ENCODE measurements around the gene TIMM23. TPM values are rescaled to one million over a fixed set of nuclear protein-coding genes. Genes with fewer than 3 reads are reported as not detected.
A peak's percentile ranks its signal among the peaks of the same experiment; 100 is the strongest.

TIMM23 gene
- polyA plus RNA-seq, 3 donors: 17.2 to 72.1 (median 71.2) TPM

DNA sequence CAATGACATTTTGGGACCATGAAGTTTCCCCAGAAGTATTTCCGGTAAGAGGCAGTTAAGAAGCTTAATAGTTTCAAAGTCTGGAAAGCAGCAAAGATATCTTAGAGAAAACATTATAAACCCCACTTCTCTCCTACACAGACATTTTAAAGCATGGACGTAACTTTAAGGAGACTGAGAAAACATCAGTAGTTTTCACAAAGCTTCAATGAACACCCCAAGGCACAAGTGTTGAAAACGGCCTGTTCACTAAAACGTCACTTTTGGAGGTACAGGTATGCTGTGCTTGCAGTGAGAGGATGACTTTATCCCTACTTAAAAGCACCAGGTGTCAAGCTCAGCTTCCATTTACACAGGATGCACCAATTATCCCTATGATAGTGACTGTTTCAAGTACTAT lies 33.1 kb downstream of the TIMM23 start:
- no peaks in the 10 kb centered on the region for H3K27me3 Mint-ChIP-seq (ENCODE audit: low read depth in 3 of 3)
- intact Hi-C loops (cut with micrococcal nuclease): no loop called here
- peaks cover 71 to 88% of the 10 kb centered on the region in 2 donors for H3K36me3 Mint-ChIP-seq
- Histone ChIP-seq H3K9me3 (replicated peaks in 1 of 2; ENCODE audit: control insufficient read depth in 1 of 2, insufficient read depth in 1 of 2, low read length in 2 of 2) (no peaks in the 10 kb centered on the region), H3K4me1 (ENCODE audit: control insufficient read depth in 1 of 2, insufficient read depth in 2 of 2, low read length in 2 of 2) (peaks cover 12 to 13% of the 10 kb centered on the region in 2 donors), H3K4me2 (replicated peaks; ENCODE audit: extremely low read depth, low read length, poor library complexity, severe bottlenecking) (no peak overlapping the region), H3K79me2 (ENCODE audit: insufficient read depth, low read length) (peaks cover 65% of the 10 kb centered on the region), H3K27ac (ENCODE audit: low read depth in 1 of 2, low read length in 2 of 2) (no peak overlapping the region), H2AFZ (ENCODE audit: insufficient read depth, low read depth, low read length, poor library complexity, severe bottlenecking) (no peak overlapping the region), H3K27me3 (ENCODE audit: control insufficient read depth in 2 of 2, insufficient read depth in 2 of 2, low read length in 2 of 2) (no peaks in the 10 kb centered on the region), H3K36me3 (replicated peaks in 1 of 2; ENCODE audit: control insufficient read depth in 1 of 2, insufficient read depth in 2 of 2, low read length in 2 of 2) (peaks cover 84 to 100% of the 10 kb centered on the region in 2 donors), H4K20me1 (ENCODE audit: insufficient read depth, low read length) (peaks cover 100% of the 10 kb centered on the region), H3K9ac (ENCODE audit: insufficient read depth, low read length, poor library complexity, severe bottlenecking) (no peak overlapping the region), H3K4me3 (replicated peaks in 1 of 3; ENCODE audit: low read depth in 2 of 3, low read length in 3 of 3) (no peak overlapping the region)
- no peaks in the 10 kb centered on the region for H3K9me3 Mint-ChIP-seq
- H3K4me1 Mint-ChIP-seq: peaks cover 20% of the 10 kb centered on the region
- no peak for DNase-seq
- no CpG with 5 or more reads among the region's 4 CpGs for WGBS (ENCODE audit: insufficient coverage)
- TF ChIP-seq, protein P1, sequence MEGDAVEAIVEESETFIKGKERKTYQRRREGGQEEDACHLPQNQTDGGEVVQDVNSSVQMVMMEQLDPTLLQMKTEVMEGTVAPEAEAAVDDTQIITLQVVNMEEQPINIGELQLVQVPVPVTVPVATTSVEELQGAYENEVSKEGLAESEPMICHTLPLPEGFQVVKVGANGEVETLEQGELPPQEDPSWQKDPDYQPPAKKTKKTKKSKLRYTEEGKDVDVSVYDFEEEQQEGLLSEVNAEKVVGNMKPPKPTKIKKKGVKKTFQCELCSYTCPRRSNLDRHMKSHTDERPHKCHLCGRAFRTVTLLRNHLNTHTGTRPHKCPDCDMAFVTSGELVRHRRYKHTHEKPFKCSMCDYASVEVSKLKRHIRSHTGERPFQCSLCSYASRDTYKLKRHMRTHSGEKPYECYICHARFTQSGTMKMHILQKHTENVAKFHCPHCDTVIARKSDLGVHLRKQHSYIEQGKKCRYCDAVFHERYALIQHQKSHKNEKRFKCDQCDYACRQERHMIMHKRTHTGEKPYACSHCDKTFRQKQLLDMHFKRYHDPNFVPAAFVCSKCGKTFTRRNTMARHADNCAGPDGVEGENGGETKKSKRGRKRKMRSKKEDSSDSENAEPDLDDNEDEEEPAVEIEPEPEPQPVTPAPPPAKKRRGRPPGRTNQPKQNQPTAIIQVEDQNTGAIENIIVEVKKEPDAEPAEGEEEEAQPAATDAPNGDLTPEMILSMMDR (IDR thresholded peaks at IDR 0.05): no peak
- no peak overlapping the region for H3K4me3 Mint-ChIP-seq
- no peak overlapping the region for H3K27ac Mint-ChIP-seq

DNA sequence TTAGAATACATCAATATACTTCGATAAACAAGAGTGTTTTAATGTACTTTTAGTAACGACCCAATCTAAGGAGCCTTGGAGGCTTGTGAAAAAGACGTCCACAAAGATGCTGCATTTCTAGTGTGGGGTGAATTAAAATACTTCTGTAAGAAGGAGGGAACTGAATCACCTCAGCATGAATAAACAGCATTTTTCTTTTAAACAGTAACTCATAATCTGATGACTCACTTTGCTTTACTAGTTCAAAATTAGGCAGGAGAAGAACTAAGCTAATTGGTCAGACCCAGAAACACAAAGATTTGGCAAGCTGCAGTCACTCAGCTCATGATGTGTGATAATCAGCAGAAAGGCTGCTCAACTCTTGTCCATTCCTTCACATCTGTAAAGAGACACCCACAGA lies 33.9 kb downstream of the TIMM23 start:
- intact Hi-C loops (cut with micrococcal nuclease): no loop called here
- TF ChIP-seq, protein P1 (IDR thresholded peaks at IDR 0.05): no peak
- H3K4me2 ChIP-seq (replicated peaks; ENCODE audit: extremely low read depth, low read length, poor library complexity, severe bottlenecking): no peak overlapping the region
- H3K9me3 ChIP-seq (replicated peaks in 1 of 2; ENCODE audit: control insufficient read depth in 1 of 2, insufficient read depth in 1 of 2, low read length in 2 of 2): no peaks in the 10 kb centered on the region
- H3K79me2 ChIP-seq (ENCODE audit: insufficient read depth, low read length): peaks cover 71% of the 10 kb centered on the region
- no peak overlapping the region for H3K9ac ChIP-seq (ENCODE audit: insufficient read depth, low read length, poor library complexity, severe bottlenecking)
- peaks cover 91 to 100% of the 10 kb centered on the region in 2 donors for H3K36me3 ChIP-seq (replicated peaks in 1 of 2; ENCODE audit: control insufficient read depth in 1 of 2, insufficient read depth in 2 of 2, low read length in 2 of 2)
- no peak overlapping the region for H3K4me3 ChIP-seq (replicated peaks in 1 of 3; ENCODE audit: low read depth in 2 of 3, low read length in 3 of 3)
- H3K9me3 Mint-ChIP-seq: no peaks in the 10 kb centered on the region
- peak overlapping the region in 1 of 7 donors; percentile 27 for H3K27ac Mint-ChIP-seq
- H4K20me1 ChIP-seq (ENCODE audit: insufficient read depth, low read length): peaks cover 100% of the 10 kb centered on the region
- H3K4me1 ChIP-seq (ENCODE audit: control insufficient read depth in 1 of 2, insufficient read depth in 2 of 2, low read length in 2 of 2): peaks cover 17 to 18% of the 10 kb centered on the region in 2 donors
- H3K27me3 ChIP-seq (ENCODE audit: control insufficient read depth in 2 of 2, insufficient read depth in 2 of 2, low read length in 2 of 2): no peaks in the 10 kb centered on the region
- peaks cover 76 to 95% of the 10 kb centered on the region in 2 donors for H3K36me3 Mint-ChIP-seq
- peaks cover 28% of the 10 kb centered on the region for H3K4me1 Mint-ChIP-seq
- WGBS (ENCODE audit: insufficient coverage): no CpG with 5 or more reads among the region's 3 CpGs
- H3K27me3 Mint-ChIP-seq (ENCODE audit: low read depth in 3 of 3): no peaks in the 10 kb centered on the region
- peak overlapping the region in 1 of 2 donors; percentile 65 for H3K27ac ChIP-seq (ENCODE audit: low read depth in 1 of 2, low read length in 2 of 2)
- no peak overlapping the region for H2AFZ ChIP-seq (ENCODE audit: insufficient read depth, low read depth, low read length, poor library complexity, severe bottlenecking)
- H3K4me3 Mint-ChIP-seq: no peak overlapping the region
- DNase-seq: peak in 1 of 3 donors; percentile 21

All from CD14-positive monocyte (primary cell).